Ishikawa (cell line): ENCODE data around the gene FKBP9.

Experiments
- CEBPB ChIP-seq: IDR thresholded peaks from 2 replicates; pipeline ENCODE4 v1.6.1; 2012
- CREB1 ChIP-seq: IDR thresholded peaks from 2 replicates; pipeline ENCODE4 v1.6.1; 2012; ENCODE audit warnings: low read depth
- EGR1 ChIP-seq: IDR thresholded peaks from 2 replicates; pipeline ENCODE4 v1.6.1; 2012
- EP300 ChIP-seq: IDR thresholded peaks from 2 replicates; pipeline ENCODE4 v1.6.1; 2012; ENCODE audit warnings: borderline replicate concordance
- FOXM1 ChIP-seq: IDR thresholded peaks from 2 replicates; pipeline ENCODE4 v1.6.1; 2012; ENCODE audit warnings: low read depth, borderline replicate concordance
- MAX ChIP-seq: IDR thresholded peaks from 2 replicates; pipeline ENCODE4 v1.6.1; 2012
- NFIC ChIP-seq: IDR thresholded peaks from 2 replicates; pipeline ENCODE4 v1.6.1; 2012
- RAD21 ChIP-seq: IDR thresholded peaks from 2 replicates; pipeline ENCODE4 v1.6.1; 2012; ENCODE audit warnings: low read depth
- REST ChIP-seq: IDR thresholded peaks from 2 replicates; pipeline ENCODE4 v1.6.1; 2012; ENCODE audit warnings: low read depth, mild to moderate bottlenecking
- TAF1 ChIP-seq: IDR thresholded peaks from 2 replicates; pipeline ENCODE4 v1.6.1; 2012; ENCODE audit warnings: low read depth, mild to moderate bottlenecking
- TCF12 ChIP-seq: IDR thresholded peaks from 2 replicates; pipeline ENCODE4 v1.6.1; 2012; ENCODE audit warnings: low read depth
- TEAD4 ChIP-seq: IDR thresholded peaks from 2 replicates; pipeline ENCODE4 v1.6.1; 2012
- USF1 ChIP-seq: IDR thresholded peaks from 2 replicates; pipeline ENCODE4 v1.6.1; 2012
- YY1 ChIP-seq: IDR thresholded peaks from 2 replicates; pipeline ENCODE4 v1.6.1; 2012; ENCODE audit warnings: low read depth
- ZBTB7A ChIP-seq: IDR thresholded peaks from 2 replicates; pipeline ENCODE4 v1.6.1; 2012; ENCODE audit warnings: low read depth

Gene FKBP9

GRCh38 chr7:33035776-33036175 is 78.5 kb downstream of the FKBP9 start:
- TF ChIP-seq EGR1: no peak
- no peak for TF ChIP-seq EP300
- TF ChIP-seq NFIC: no peak
- no peak for TF ChIP-seq YY1
- TF ChIP-seq USF1: no peak
- no peak for TF ChIP-seq CEBPB
- no peak for TF ChIP-seq FOXM1
- no peak for TF ChIP-seq RAD21
- no peak for TF ChIP-seq TAF1
- TF ChIP-seq CREB1: no peak
- TF ChIP-seq REST: no peak
- TF ChIP-seq TCF12: no peak
- no peak for TF ChIP-seq TEAD4
- no peak for TF ChIP-seq MAX

- TF ChIP-seq CREB1 (no peak), FOXM1 (no peak), EP300 (no peak), REST (no peak), NFIC (no peak), ZBTB7A (no peak), TEAD4 (no peak), MAX (no peak), USF1 (no peak), EGR1 (no peak), TCF12 (no peak), RAD21 (no peak), TAF1 (no peak), CEBPB (no peak), YY1 (no peak)
Measured at GRCh38 chr7:33038639-33039038, 81.4 kb downstream of the FKBP9 start.

GRCh38 chr7:33039257-33039902 is 82.1 kb downstream of the FKBP9 start:
- TF ChIP-seq FOXM1 (no peak), RAD21 (no peak), MAX (no peak), TCF12 (no peak), USF1 (no peak), ZBTB7A (no peak), REST (no peak)

- TF ChIP-seq USF1: no peak
- TF ChIP-seq YY1: no peak
- TF ChIP-seq NFIC: no peak
- TF ChIP-seq REST: no peak
Measured at GRCh38 chr7:33039903-33040292, 82.7 kb downstream of the FKBP9 start.
